ENCODE results near the gene SIPA1L3.
"Not testable (repeated sequence)": the region's sequence is repeated elsewhere in the genome, so short reads cannot be mapped to it uniquely, and the experiment has no call there.

Gene SIPA1L3

GRCh38 chr19:38023671-38024541, 116.9 kb downstream of the SIPA1L3 start:
- DNase-seq, result no peak

GRCh38 chr19:38024992-38025908, 118.2 kb downstream of the SIPA1L3 start:
- peak; percentile 22 for DNase-seq

- DNase-seq, result no peak
Measured at GRCh38 chr19:38025909-38026307, 118.9 kb downstream of the SIPA1L3 start.

GRCh38 chr19:38028913-38029510, 122.0 kb downstream of the SIPA1L3 start:
- DNase-seq, result no peak

- DNase-seq, result not testable (repeated sequence)
Measured at GRCh38 chr19:38030001-38030400, 123.0 kb downstream of the SIPA1L3 start.

- DNase-seq, result no peak
Measured at GRCh38 chr19:38030686-38031422, 123.8 kb downstream of the SIPA1L3 start.

GRCh38 chr19:38031423-38031770, 124.4 kb downstream of the SIPA1L3 start:
- no peak for DNase-seq

- DNase-seq, result no peak
Measured at GRCh38 chr19:38032151-38032550, 125.1 kb downstream of the SIPA1L3 start.

- DNase-seq, result no peak
Measured at GRCh38 chr19:38032951-38033350, 125.9 kb downstream of the SIPA1L3 start.

- DNase-seq, result no peak
Measured at GRCh38 chr19:38033658-38034491, 126.9 kb downstream of the SIPA1L3 start.

GRCh38 chr19:38034492-38034860, 127.5 kb downstream of the SIPA1L3 start:
- peak; percentile 9 for DNase-seq

GRCh38 chr19:38035515-38036495, 128.8 kb downstream of the SIPA1L3 start:
- DNase-seq, result no peak

GRCh38 chr19:38036707-38037611, 130.0 kb downstream of the SIPA1L3 start:
- DNase-seq, result peak; percentile 45

GRCh38 chr19:38039966-38040365, 133.0 kb downstream of the SIPA1L3 start:
- DNase-seq, result no peak

- DNase-seq, result no peak
Measured at GRCh38 chr19:38042132-38042531, 135.1 kb downstream of the SIPA1L3 start.

- no peak for DNase-seq
Measured at GRCh38 chr19:38043649-38044144, 136.7 kb downstream of the SIPA1L3 start.

- DNase-seq, result no peak
Measured at GRCh38 chr19:38044267-38045111, 137.5 kb downstream of the SIPA1L3 start.
